Mesendoderm (in vitro differentiated cells): ENCODE results near the gene RIPK3.

Experiments
- DNase-seq: peaks from one replicate; pipeline ENCODE4 v3.0.0; 2013
- H2AK5ac ChIP-seq: 2 replicates; pipeline ENCODE4 v1.6.1; 2013; ENCODE audit warnings: low read length, inconsistent platforms
- H2BK120ac ChIP-seq: 2 replicates; pipeline ENCODE4 v1.6.1; 2013; ENCODE audit warnings: low read depth, mild to moderate bottlenecking, low read length, moderate library complexity, mixed read lengths
- H2BK15ac ChIP-seq: replicated peaks from 2 replicates; pipeline ENCODE4 v1.6.1; 2013; ENCODE audit warnings: low read depth, mild to moderate bottlenecking, moderate library complexity
- H2BK5ac ChIP-seq: 2 replicates; pipeline ENCODE4 v1.6.1; 2013; ENCODE audit warnings: low read length, inconsistent platforms
- H3K18ac ChIP-seq: 2 replicates; pipeline ENCODE4 v1.6.1; 2013; ENCODE audit warnings: mild to moderate bottlenecking, low read length, mixed read lengths
- H3K23ac ChIP-seq: one replicate; pipeline ENCODE4 v1.6.1; 2013; ENCODE audit warnings: low read length
- H3K27ac ChIP-seq: 2 replicates; pipeline ENCODE4 v1.5.1; 2013; ENCODE audit warnings: low read depth, mild to moderate bottlenecking, inconsistent platforms, low read length, moderate library complexity
- H3K27me3 ChIP-seq: 2 replicates; pipeline ENCODE4 v1.6.1; 2013; ENCODE audit warnings: low read length, control low read depth, mild to moderate bottlenecking, inconsistent platforms; ENCODE audit not compliant: insufficient read depth, poor library complexity
- H3K36me3 ChIP-seq: 2 replicates; pipeline ENCODE4 v1.6.1; 2013; ENCODE audit warnings: low read length, inconsistent platforms; ENCODE audit not compliant: control insufficient read depth, insufficient read depth
- H3K4ac ChIP-seq: one replicate; pipeline ENCODE4 v1.6.1; 2013; ENCODE audit warnings: low read depth, mild to moderate bottlenecking, low read length, moderate library complexity
- H3K4me1 ChIP-seq: 2 replicates; pipeline ENCODE4 v1.6.1; 2013; ENCODE audit warnings: low read depth, low read length, inconsistent platforms; ENCODE audit not compliant: control insufficient read depth
- H3K4me2 ChIP-seq: 2 replicates; pipeline ENCODE4 v1.6.1; 2013; ENCODE audit warnings: low read length
- H3K4me3 ChIP-seq: 2 replicates; pipeline ENCODE4 v1.5.1; 2013; ENCODE audit warnings: mild to moderate bottlenecking, low read length
- H3K56ac ChIP-seq: one replicate; pipeline ENCODE4 v1.6.1; 2013; ENCODE audit warnings: low read length
- H3K79me1 ChIP-seq: 2 replicates; pipeline ENCODE4 v1.6.1; 2013; ENCODE audit warnings: low read length, inconsistent platforms
- H3K79me2 ChIP-seq: 2 replicates; pipeline ENCODE4 v1.6.1; 2013; ENCODE audit warnings: mild to moderate bottlenecking, low read length; ENCODE audit not compliant: control insufficient read depth, insufficient read depth
- H3K9ac ChIP-seq: 2 replicates; pipeline ENCODE4 v1.6.1; 2013; ENCODE audit warnings: low read length, inconsistent platforms
- H4K5ac ChIP-seq: one replicate; pipeline ENCODE4 v1.6.1; 2013; ENCODE audit warnings: low read length
- H4K8ac ChIP-seq: one replicate; pipeline ENCODE4 v1.6.1; 2013; ENCODE audit warnings: low read depth, mild to moderate bottlenecking, control low read depth, low read length, moderate library complexity
- WGBS: extraction: QIAGEN DNeasy Blood & Tissue Kit; methylation state at CpG from one replicate; pipeline ENCODE4 v1.1.7; 2013; ENCODE audit warnings: low lambda C conversion rate, missing lambda C conversion rate; ENCODE audit not compliant: insufficient coverage; ENCODE audit errors: extremely low coverage; 5-methylcytosine and 5-hydroxymethylcytosine counted together

Gene RIPK3

GRCh38 chr14:24307156-24307574 lies 32.6 kb downstream of the RIPK3 start:
- H2AK5ac ChIP-seq: no peak overlapping the region
- no peak overlapping the region for H3K9ac ChIP-seq
- no peak overlapping the region for H4K5ac ChIP-seq
- no peak overlapping the region for H3K4me2 ChIP-seq
- no peak for DNase-seq
- peaks cover 5% of the 10 kb centered on the region for H3K36me3 ChIP-seq
- no peak overlapping the region for H3K4me3 ChIP-seq
- no peak overlapping the region for H3K27ac ChIP-seq
- H4K8ac ChIP-seq: no peak overlapping the region
- peaks cover 2% of the 10 kb centered on the region for H3K79me1 ChIP-seq
- no peaks in the 10 kb centered on the region for H3K27me3 ChIP-seq
- H2BK15ac ChIP-seq: no peak overlapping the region
- no peaks in the 10 kb centered on the region for H3K4me1 ChIP-seq
- no peak overlapping the region for H3K4ac ChIP-seq
- WGBS: no CpG with 5 or more reads among the region's 11 CpGs
- H2BK120ac ChIP-seq: no peak overlapping the region
- H3K23ac ChIP-seq: no peak overlapping the region
- H3K18ac ChIP-seq: no peak overlapping the region
- H2BK5ac ChIP-seq: no peak overlapping the region
- H3K79me2 ChIP-seq: no peaks in the 10 kb centered on the region
- H3K56ac ChIP-seq: no peak overlapping the region

GRCh38 chr14:24304019-24304387 lies 35.8 kb downstream of the RIPK3 start:
- Histone ChIP-seq H3K27ac (no peak overlapping the region), H2BK15ac (no peak overlapping the region), H3K18ac (no peak overlapping the region), H3K4me1 (peaks cover 5% of the 10 kb centered on the region), H3K4me2 (no peak overlapping the region), H4K5ac (no peak overlapping the region), H3K56ac (no peak overlapping the region), H3K79me2 (peaks cover 10% of the 10 kb centered on the region), H3K27me3 (no peaks in the 10 kb centered on the region), H4K8ac (no peak overlapping the region), H2AK5ac (no peak overlapping the region), H2BK5ac (no peak overlapping the region), H3K79me1 (peaks cover 15% of the 10 kb centered on the region), H3K9ac (no peak overlapping the region), H3K23ac (no peak overlapping the region), H2BK120ac (no peak overlapping the region), H3K36me3 (peaks cover 7% of the 10 kb centered on the region), H3K4ac (no peak overlapping the region), H3K4me3 (no peak overlapping the region)
- no CpG with 5 or more reads among the region's 11 CpGs for WGBS
- DNase-seq: no peak

GRCh38 chr14:24300326-24300980 lies 39.3 kb downstream of the RIPK3 start:
- Histone ChIP-seq H3K36me3 (peaks cover 5% of the 10 kb centered on the region), H3K27ac (no peak overlapping the region), H3K27me3 (no peaks in the 10 kb centered on the region), H3K18ac (no peak overlapping the region), H4K8ac (no peak overlapping the region), H2AK5ac (no peak overlapping the region), H3K79me2 (peaks cover 10% of the 10 kb centered on the region), H2BK5ac (no peak overlapping the region), H3K4me1 (peaks cover 8% of the 10 kb centered on the region), H3K23ac (no peak overlapping the region), H3K4me2 (peak overlapping the region; percentile 80), H2BK120ac (no peak overlapping the region), H3K9ac (peak overlapping the region; percentile 86), H2BK15ac (no peak overlapping the region), H3K4me3 (peak overlapping the region; percentile 87), H4K5ac (no peak overlapping the region), H3K79me1 (peaks cover 15% of the 10 kb centered on the region), H3K56ac (peak overlapping the region; percentile 90), H3K4ac (no peak overlapping the region)
- WGBS: no CpG with 5 or more reads among the region's 16 CpGs
- no peak for DNase-seq

GRCh38 chr14:24299255-24300191 lies 40.3 kb downstream of the RIPK3 start, which contains the start of the genes DHRS1 and NOP9:
Gene DHRS1, minus strand, starts transcription at chr14:24299780. Its CDS starts 674 bp downstream, at chr14:24299106.
Gene NOP9, plus strand, starts transcription at chr14:24299850. Its CDS starts 105 bp downstream, at chr14:24299955.
- Histone ChIP-seq H2BK15ac (no peak within 1 kb of the TSS), H2BK5ac (no peak within 1 kb of the TSS), H3K9ac (peak within 1 kb of the TSS; percentile 93), H3K79me1 (peaks cover 15% of the 10 kb centered on the region), H3K27ac (no peak within 1 kb of the TSS), H3K4me3 (peak within 1 kb of the TSS; percentile 87), H3K23ac (peak within 1 kb of the TSS; percentile 86), H3K18ac (no peak within 1 kb of the TSS), H3K36me3 (peaks cover 5% of the 10 kb centered on the region), H3K56ac (peak within 1 kb of the TSS; percentile 95), H3K4me2 (peak within 1 kb of the TSS; percentile 91), H2BK120ac (no peak within 1 kb of the TSS), H4K5ac (no peak within 1 kb of the TSS), H3K4ac (no peak within 1 kb of the TSS), H3K4me1 (peaks cover 8% of the 10 kb centered on the region), H2AK5ac (no peak within 1 kb of the TSS), H3K79me2 (peaks cover 10% of the 10 kb centered on the region), H4K8ac (no peak within 1 kb of the TSS), H3K27me3 (no peaks in the 10 kb centered on the region)
- peak; percentile 95 for DNase-seq
- WGBS: no CpG with 5 or more reads among the region's 75 CpGs

GRCh38 chr14:24298892-24299254 lies 40.9 kb downstream of the RIPK3 start:
- no peak overlapping the region for H3K18ac ChIP-seq
- peaks cover 10% of the 10 kb centered on the region for H3K79me2 ChIP-seq
- H3K27ac ChIP-seq: no peak overlapping the region
- H2AK5ac ChIP-seq: no peak overlapping the region
- no peaks in the 10 kb centered on the region for H3K27me3 ChIP-seq
- H3K4me3 ChIP-seq: peak overlapping the region; percentile 84
- H3K36me3 ChIP-seq: peaks cover 3% of the 10 kb centered on the region
- no peak overlapping the region for H2BK120ac ChIP-seq
- H2BK15ac ChIP-seq: no peak overlapping the region
- peaks cover 15% of the 10 kb centered on the region for H3K79me1 ChIP-seq
- no peak overlapping the region for H3K4ac ChIP-seq
- H3K9ac ChIP-seq: peak overlapping the region; percentile 93
- DNase-seq: peak; percentile 59
- peak overlapping the region; percentile 95 for H3K56ac ChIP-seq
- H3K23ac ChIP-seq: peak overlapping the region; percentile 86
- no peak overlapping the region for H4K5ac ChIP-seq
- H3K4me2 ChIP-seq: peak overlapping the region; percentile 91
- H3K4me1 ChIP-seq: peaks cover 8% of the 10 kb centered on the region
- H2BK5ac ChIP-seq: no peak overlapping the region
- WGBS: no CpG with 5 or more reads among the region's 7 CpGs
- no peak overlapping the region for H4K8ac ChIP-seq
